B cell (primary cell): ENCODE results near the gene RIC1. TPM values are rescaled to one million over a fixed set of nuclear protein-coding genes. Genes with fewer than 3 reads are reported as not detected.

Source experiments
- ATAC-seq: fragments of 200-7000 bp; cut with Tn5 transposase; one replicate; pipeline ENCODE4 v1.10.0; 2021; ENCODE audit warnings: low read depth, mild to moderate bottlenecking, moderate number of reproducible peaks, moderate library complexity
- CTCF ChIA-PET: fragments of 350-600 bp; sonication (Branson Sonifier 250); formaldehyde crosslinking; loops from one replicate; lab custom pipeline; 2021; ENCODE audit warnings: antibody characterized with exemption, inconsistent platforms; lab: Charles Lee
- POLR2A ChIA-PET: fragments of 350-600 bp; sonication (Branson Sonifier 250); formaldehyde crosslinking; loops from one replicate; lab custom pipeline; 2021; ENCODE audit warnings: antibody characterized with exemption; lab: Charles Lee
- DNase-seq: peaks from one replicate; pipeline ENCODE4 v3.0.0; 2013
- H2AFZ ChIP-seq: 2 replicates; pipeline ENCODE4 v1.6.1; 2012; ENCODE audit warnings: mild to moderate bottlenecking, low read depth, low read length; ENCODE audit not compliant: insufficient read depth, poor library complexity, severe bottlenecking
- H3K27ac ChIP-seq, 2 donors: 1 replicate in 1 of 2; 2 replicates in 1 of 2; pipeline ENCODE4 v1.5.1; 2012 to 2013; ENCODE audit warnings: low read length in 2 of 2, mild to moderate bottlenecking in 2 of 2, moderate library complexity in 1 of 2
- H3K27me3 ChIP-seq, 4 experiments: fragments of 200-600 bp in 1 of 4; sonication (generic) in 1 of 4; replicated peaks in 1 of 4; 1 replicate in 2 of 4; 2 replicates in 2 of 4; pipeline versions ENCODE4 v1.6.1 to v1.7.0; 2013 to 2016; ENCODE audit warnings: low read length in 3 of 4, mild to moderate bottlenecking in 2 of 4, mixed read lengths in 1 of 4, moderate library complexity in 1 of 4; ENCODE audit not compliant: insufficient read depth in 4 of 4, control insufficient read depth in 3 of 4; ENCODE audit errors: control extremely low read depth in 1 of 4
- H3K36me3 ChIP-seq, 2 experiments: replicated peaks in 1 of 2; 1 replicate in 1 of 2; 2 replicates in 1 of 2; pipeline versions ENCODE4 v1.6.1 to v1.7.1; 2013; ENCODE audit warnings: low read length in 1 of 2; ENCODE audit not compliant: insufficient read depth in 2 of 2, control insufficient read depth in 1 of 2; ENCODE audit errors: control extremely low read depth in 1 of 2, extremely low read depth in 1 of 2
- H3K4me1 ChIP-seq, 2 donors: fragments of 200-600 bp in 1 of 2; sonication (generic) in 1 of 2; 1 replicate in 1 of 2; 2 replicates in 1 of 2; pipeline versions ENCODE4 v1.5.1 to v1.6.1; 2013 to 2017; ENCODE audit warnings: low read length in 2 of 2; ENCODE audit not compliant: control insufficient read depth in 2 of 2, insufficient read depth in 2 of 2
- H3K4me2 ChIP-seq: replicated peaks from 2 replicates; pipeline ENCODE3; 2012; ENCODE audit warnings: mild to moderate bottlenecking, low read depth, low read length; ENCODE audit not compliant: poor library complexity, severe bottlenecking
- H3K4me3 ChIP-seq, 5 experiments: fragments of 200-600 bp in 1 of 5; sonication (generic) in 1 of 5; 1 replicate in 3 of 5; 2 replicates in 2 of 5; pipeline versions ENCODE4 v1.5.1 to v1.7.0; 2011 to 2016; ENCODE audit warnings: low read length in 4 of 5, mild to moderate bottlenecking in 4 of 5, low read depth in 2 of 5, control low read depth in 1 of 5, moderate library complexity in 1 of 5; ENCODE audit not compliant: insufficient read depth in 1 of 5; ENCODE audit errors: control extremely low read depth in 1 of 5, extremely low read depth in 1 of 5
- H3K79me2 ChIP-seq: fragments of 200-600 bp; sonication (generic); one replicate; pipeline ENCODE4 v1.6.0; 2016; ENCODE audit warnings: low read length; ENCODE audit not compliant: control insufficient read depth, insufficient read depth
- H3K9ac ChIP-seq: fragments of 200-600 bp; sonication (generic); 2 replicates; pipeline ENCODE4 v1.6.1; 2017; ENCODE audit warnings: mild to moderate bottlenecking, low read length, moderate library complexity
- H3K9me3 ChIP-seq, 3 donors: one replicate each; pipeline versions ENCODE4 v1.6.1 to v1.7.1; 2013; ENCODE audit warnings: low read length in 2 of 3; ENCODE audit not compliant: control insufficient read depth in 2 of 3, insufficient read depth in 1 of 3; ENCODE audit errors: control extremely low read depth in 1 of 3
- H4K20me1 ChIP-seq: 2 replicates; pipeline ENCODE4 v1.6.0; 2012; ENCODE audit warnings: mild to moderate bottlenecking, low read length; ENCODE audit not compliant: insufficient read depth, control insufficient read depth, poor library complexity, severe bottlenecking
- H3K27ac Mint-ChIP-seq: one replicate; pipeline ENCODE4 v1.8.0; 2021; ENCODE audit warnings: mixed read lengths
- H3K27me3 Mint-ChIP-seq: one replicate; pipeline ENCODE4 v1.8.0; 2021; ENCODE audit warnings: mixed read lengths
- H3K4me1 Mint-ChIP-seq: one replicate; pipeline ENCODE4 v1.8.0; 2021; ENCODE audit warnings: mixed read lengths
- H3K4me3 Mint-ChIP-seq: one replicate; pipeline ENCODE4 v1.8.0; 2021; ENCODE audit warnings: mixed read lengths
- H3K9me3 Mint-ChIP-seq: one replicate; pipeline ENCODE4 v1.8.0; 2022; ENCODE audit warnings: mixed read lengths; ENCODE audit not compliant: insufficient read depth
- CTCF ChIP-seq: fragments of 200-600 bp; IDR thresholded peaks from one replicate; pipeline ENCODE4 v1.8.0; 2022; ENCODE audit warnings: antibody characterized with exemption, mild to moderate bottlenecking
- EZH2 ChIP-seq: IDR thresholded peaks from 2 replicates; pipeline ENCODE4 v1.6.1; 2012; ENCODE audit warnings: borderline replicate concordance, low read depth, mild to moderate bottlenecking, moderate library complexity, low read length; ENCODE audit not compliant: insufficient read depth, poor library complexity, severe bottlenecking
- WGBS: methylation state at CpG from one replicate; pipeline ENCODE4 v1.1.5; 2013; ENCODE audit warnings: missing lambda C conversion rate; ENCODE audit not compliant: insufficient coverage; 5-methylcytosine and 5-hydroxymethylcytosine counted together
- intact Hi-C: fragments of 100-400 bp; cut with micrococcal nuclease; formaldehyde crosslinking; loops from one replicate; pipeline ENCODE4 v1.10.0; 2022
- polyA plus RNA-seq: library from polyadenylated mRNA; depleted of rRNA; stranded (reverse); fragments of >200 nt; gene quantifications from 2 replicates; pipeline ENCODE4 v1.2.3, GENCODE V29; 2012
- total RNA-seq, 2 donors: library from RNA; stranded (reverse); fragments of 120-200 nt in 1 of 2; gene quantifications; 1 replicate in 1 of 2; 2 replicates in 1 of 2; pipeline versions ENCODE4 v1.2.3 to v1.2.4, GENCODE V29; 2013 to 2022

The RIC1 gene
- total and polyA plus RNA-seq, 2 donors (not counting 1 experiment from before 2014, with no cell fraction given), result 20.7 to 58.8 TPM

- WGBS, result no CpG with 5 or more reads among the region's 6 CpGs
- Mint-ChIP-seq H3K4me1 (peaks cover 59% of the 10 kb centered on the region), H3K9me3 (no peaks in the 10 kb centered on the region), H3K27ac (peak overlapping the region; percentile 96), H3K27me3 (no peaks in the 10 kb centered on the region), H3K4me3 (peak overlapping the region; percentile 98)
- ChIA-PET CTCF (no interaction called here), POLR2A (no interaction called here)
- Histone ChIP-seq H3K9ac (peak overlapping the region; percentile 84), H2AFZ (peak overlapping the region; percentile 84), H3K27me3 (no peaks in the 10 kb centered on the region), H3K27ac (peak overlapping the region; percentile 85 to 93), H3K36me3 (peaks cover 0 to 3% of the 10 kb centered on the region in 2 experiments), H3K79me2 (peaks cover 69% of the 10 kb centered on the region), H4K20me1 (peaks cover 12% of the 10 kb centered on the region), H3K9me3 (peaks cover 0 to under 1% (median 0%) of the 10 kb centered on the region in 3 donors), H3K4me3 (peak overlapping the region; percentile 67 to 96 (median 82)), H3K4me2 (peak overlapping the region; percentile 80), H3K4me1 (peaks cover 38 to 44% of the 10 kb centered on the region in 2 donors)
- ATAC-seq, result no peak
- no peak for TF ChIP-seq CTCF
- TF ChIP-seq EZH2, result no peak
- intact Hi-C loops, result loop anchor here (5.0 kb wide), 1 partner anchor 87 kb away; no protein-coding TSS in a partner anchor
- no peak for DNase-seq
Measured at GRCh38 chr9:5630081-5630507, 1.2 kb downstream of the RIC1 start.

GRCh38 chr9:5631026-5631425, 2.1 kb downstream of the RIC1 start:
- Mint-ChIP-seq H3K27ac (no peak overlapping the region), H3K9me3 (peaks cover 6% of the 10 kb centered on the region), H3K4me1 (peaks cover 58% of the 10 kb centered on the region), H3K27me3 (no peaks in the 10 kb centered on the region), H3K4me3 (peak overlapping the region; percentile 49)
- no peaks in the 10 kb centered on the region for H3K36me3 ChIP-seq
- peaks cover 21% of the 10 kb centered on the region for H4K20me1 ChIP-seq
- ATAC-seq (no peak), DNase-seq (no peak)
- peaks cover 29 to 35% of the 10 kb centered on the region in 2 donors for H3K4me1 ChIP-seq
- TF ChIP-seq CTCF (no peak), EZH2 (no peak)
- peak overlapping the region; percentile 80 for H3K4me2 ChIP-seq
- WGBS, result no CpG with 5 or more reads among the region's 1 CpG
- H3K9me3 ChIP-seq, result peaks cover 0 to 5% (median 0%) of the 10 kb centered on the region in 3 donors
- no peak overlapping the region for H3K4me3 ChIP-seq
- no peak overlapping the region for H2AFZ ChIP-seq
- peaks cover 75% of the 10 kb centered on the region for H3K79me2 ChIP-seq
- H3K9ac ChIP-seq, result peak overlapping the region; percentile 84
- no peaks in the 10 kb centered on the region for H3K27me3 ChIP-seq
- intact Hi-C loops, result loop anchor here (5.0 kb wide), 1 partner anchor 86 kb away; no protein-coding TSS in a partner anchor
- ChIA-PET CTCF (interaction anchor here (1.0 to 1.8 kb wide), 2 partner anchors 14 to 22 kb away, joined by 3 to 5 read pairs; no protein-coding TSS in a partner anchor), POLR2A (interaction anchor here (0.8 kb wide), 1 partner anchor 22 kb away, joined by 7 read pairs; no protein-coding TSS in a partner anchor)
- H3K27ac ChIP-seq, result no peak overlapping the region
